A172 (cell line): ENCODE results near the gene MOB4. TPM values are rescaled to one million over a fixed set of nuclear protein-coding genes. Genes with fewer than 3 reads are reported as not detected.
"Not testable (repeated sequence)": the region's sequence is repeated elsewhere in the genome, so short reads cannot be mapped to it uniquely, and the experiment has no call there.

Source experiments
- DNase-seq: peaks from one replicate; pipeline ENCODE4 v3.0.0-alpha.2; 2015; ENCODE audit warnings: low spot score
- total RNA-seq: library from RNA; depleted of rRNA; stranded (reverse); fragments of >200 nt; shearing (Covaris generic); gene quantifications from 2 replicates; pipeline ENCODE4 v1.2.3, GENCODE V29; 2014

Gene MOB4
- total RNA-seq, 1 experiment from 2014 or later, result 94.3 TPM

DNA sequence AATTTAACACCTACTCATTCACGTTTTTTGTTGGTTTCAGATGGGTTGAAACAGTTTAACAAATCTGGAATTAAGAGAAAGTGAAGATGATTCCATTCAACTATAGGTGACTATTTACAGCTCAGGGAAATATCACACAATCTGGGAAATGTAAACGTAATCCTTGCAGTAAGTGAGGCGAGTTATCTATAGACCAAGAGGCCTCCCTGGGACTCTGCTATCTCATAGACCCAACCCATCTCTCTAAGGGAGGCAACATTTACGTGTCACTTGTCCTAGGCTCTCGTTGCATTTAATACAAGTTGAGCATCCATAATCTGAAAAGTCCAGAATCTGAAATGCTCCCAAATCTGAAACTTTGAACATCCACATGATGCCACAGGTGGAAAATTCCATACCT is 2.0 kb upstream of the MOB4 start:
- DNase-seq, result no peak

GRCh38 chr2:197514754-197515153 is 1.1 kb upstream of the MOB4 start:
- DNase-seq, result peak; percentile 32

DNA sequence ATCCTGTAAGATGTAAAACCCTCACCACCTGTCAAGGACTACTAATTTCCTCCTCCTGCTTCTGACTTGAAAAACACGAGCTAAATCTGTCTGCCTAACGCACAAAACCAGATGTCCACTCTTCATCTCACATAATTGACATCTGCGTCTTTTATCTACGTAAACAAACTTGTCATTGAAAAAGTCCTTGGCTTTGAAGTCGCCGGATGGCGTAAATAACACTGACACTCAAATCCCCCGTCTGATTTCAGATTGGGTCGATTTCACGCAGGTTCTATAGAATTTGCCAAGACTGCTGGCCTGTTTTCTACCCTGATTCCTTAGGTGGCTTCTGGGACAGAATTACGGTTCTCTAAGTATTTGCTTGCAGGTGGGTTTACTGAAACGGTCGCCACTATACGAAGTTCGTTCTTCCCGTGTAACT is 539 bp upstream of the MOB4 start:
- DNase-seq, result no peak

GRCh38 chr2:197516393-197516761 is 511 bp downstream of the MOB4 start:
- peak; percentile 34 for DNase-seq

DNA sequence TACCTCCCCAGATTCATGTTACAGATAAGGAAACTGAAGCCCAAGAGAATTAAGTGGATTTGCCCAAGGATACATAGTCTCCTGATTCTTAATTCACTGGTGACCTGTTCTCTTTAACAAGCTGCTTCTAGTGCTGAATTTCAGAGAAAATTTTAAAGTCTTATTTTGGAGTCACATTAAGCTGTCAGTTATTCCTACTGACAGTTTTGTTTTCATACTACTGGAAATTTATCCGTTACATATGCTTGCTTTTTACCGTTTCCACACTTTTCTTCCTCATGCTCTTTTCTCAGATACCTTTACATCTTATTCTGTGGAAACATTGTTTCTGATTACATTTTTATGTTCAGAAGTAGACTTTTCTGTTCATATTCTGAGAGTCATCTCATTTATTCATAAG is 1.3 kb downstream of the MOB4 start:
- DNase-seq, result no peak

DNA sequence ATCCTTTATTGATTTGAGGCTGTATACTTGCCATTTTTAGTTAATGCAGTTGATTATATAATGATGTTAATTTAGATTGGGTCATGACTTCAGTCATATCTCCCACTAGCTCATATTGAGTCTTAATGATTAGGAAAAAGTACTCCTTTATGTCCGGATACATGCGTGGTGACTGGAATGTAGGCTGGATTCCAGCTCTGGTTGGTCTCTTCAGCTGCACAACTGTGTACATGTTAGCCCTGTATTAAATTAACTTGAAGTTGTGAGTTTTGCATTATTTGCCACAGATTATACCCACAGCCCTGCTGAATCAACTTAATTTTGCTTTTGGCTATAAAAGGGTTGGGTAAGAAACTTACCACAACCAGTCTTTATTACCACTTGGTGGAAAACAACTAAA is 22.5 kb downstream of the MOB4 start:
- no peak for DNase-seq

GRCh38 chr2:197539734-197540133 is 23.9 kb downstream of the MOB4 start:
- DNase-seq, result no peak

GRCh38 chr2:197543206-197543605 is 27.3 kb downstream of the MOB4 start:
- no peak for DNase-seq

- no peak for DNase-seq
Measured at GRCh38 chr2:197547163-197547900, 31.5 kb downstream of the MOB4 start.

DNA sequence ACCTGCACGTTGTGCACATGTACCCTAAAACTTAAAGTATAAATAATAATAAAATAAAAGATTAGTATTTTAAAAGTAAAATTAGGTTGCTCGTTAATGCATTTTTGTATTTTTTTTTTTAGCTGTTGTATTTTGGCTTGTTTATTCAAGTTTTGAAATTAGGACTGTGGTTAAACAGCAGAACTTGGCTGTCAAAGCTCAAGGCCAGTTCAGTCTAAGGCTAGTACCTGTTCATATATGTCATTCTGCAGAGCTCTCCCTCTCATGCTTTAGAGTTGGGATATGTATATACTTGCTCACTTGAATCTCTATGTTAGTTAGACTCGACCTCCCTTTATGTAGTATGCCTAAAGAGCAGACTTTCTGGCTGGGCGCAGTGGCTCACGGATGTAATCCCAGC is 32.7 kb downstream of the MOB4 start:
- DNase-seq, result no peak

DNA sequence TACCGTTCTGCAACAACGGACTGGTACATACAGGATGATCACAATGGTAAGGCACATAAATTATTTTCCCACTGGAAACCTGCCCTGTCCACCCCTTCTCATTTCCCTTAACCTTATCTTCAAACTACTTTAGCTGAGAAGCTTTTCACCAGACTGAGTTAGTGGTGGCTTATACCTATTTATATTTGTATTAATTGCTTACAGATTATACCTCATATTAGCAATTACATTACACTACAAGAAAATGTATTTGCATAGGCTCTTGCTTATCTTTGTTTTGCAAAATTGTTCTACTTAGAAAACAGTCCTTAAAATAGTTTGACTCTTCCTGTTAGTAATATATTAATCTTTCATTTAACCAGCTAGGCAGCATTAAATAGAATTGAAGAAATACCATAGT is 35.4 kb downstream of the MOB4 start:
- DNase-seq, result not testable (repeated sequence)

DNA sequence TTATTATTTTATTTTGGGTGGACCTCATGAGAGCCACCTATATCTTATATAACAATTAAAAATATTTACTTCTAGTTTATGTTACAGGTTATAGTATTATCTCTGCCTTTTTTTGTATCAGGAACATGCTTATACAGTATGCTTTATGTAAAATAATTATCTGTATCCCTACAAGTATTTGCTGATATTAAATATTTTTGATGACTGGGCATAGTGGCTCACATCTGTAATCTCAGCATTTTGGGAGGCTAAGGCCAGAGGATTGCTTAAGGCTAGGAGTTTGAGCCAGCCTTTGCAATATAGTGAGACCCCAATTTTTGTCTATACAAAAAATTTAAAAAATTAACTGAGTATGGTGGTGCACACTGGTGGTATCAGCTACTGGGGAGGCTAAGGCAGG is 39.6 kb downstream of the MOB4 start:
- no peak for DNase-seq

DNA sequence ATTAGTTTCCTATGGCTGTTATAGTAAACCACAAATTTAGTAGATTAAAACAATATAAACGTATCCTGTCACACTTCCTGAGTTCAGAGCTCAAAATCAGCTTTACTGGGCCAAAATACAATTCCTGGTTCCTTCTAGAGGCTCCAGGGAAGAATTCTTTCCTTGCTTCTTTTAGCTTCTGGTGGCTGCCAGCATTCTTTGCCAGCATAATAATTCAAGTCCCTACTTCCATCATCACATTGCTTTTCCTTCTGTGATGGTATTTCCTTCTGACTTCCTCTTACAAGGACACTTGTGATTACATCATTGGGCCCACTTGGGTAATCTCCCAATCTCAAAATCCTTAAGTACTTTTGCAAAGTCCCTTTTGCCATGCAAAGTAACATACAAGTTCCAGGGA is 40.6 kb downstream of the MOB4 start:
- no peak for DNase-seq

- no peak for DNase-seq
Measured at GRCh38 chr2:197558393-197558792, 42.5 kb downstream of the MOB4 start.

- DNase-seq, result no peak
Measured at GRCh38 chr2:197559681-197560080, 43.8 kb downstream of the MOB4 start.

- DNase-seq, result no peak
Measured at GRCh38 chr2:197560146-197560665, 44.3 kb downstream of the MOB4 start.

DNA sequence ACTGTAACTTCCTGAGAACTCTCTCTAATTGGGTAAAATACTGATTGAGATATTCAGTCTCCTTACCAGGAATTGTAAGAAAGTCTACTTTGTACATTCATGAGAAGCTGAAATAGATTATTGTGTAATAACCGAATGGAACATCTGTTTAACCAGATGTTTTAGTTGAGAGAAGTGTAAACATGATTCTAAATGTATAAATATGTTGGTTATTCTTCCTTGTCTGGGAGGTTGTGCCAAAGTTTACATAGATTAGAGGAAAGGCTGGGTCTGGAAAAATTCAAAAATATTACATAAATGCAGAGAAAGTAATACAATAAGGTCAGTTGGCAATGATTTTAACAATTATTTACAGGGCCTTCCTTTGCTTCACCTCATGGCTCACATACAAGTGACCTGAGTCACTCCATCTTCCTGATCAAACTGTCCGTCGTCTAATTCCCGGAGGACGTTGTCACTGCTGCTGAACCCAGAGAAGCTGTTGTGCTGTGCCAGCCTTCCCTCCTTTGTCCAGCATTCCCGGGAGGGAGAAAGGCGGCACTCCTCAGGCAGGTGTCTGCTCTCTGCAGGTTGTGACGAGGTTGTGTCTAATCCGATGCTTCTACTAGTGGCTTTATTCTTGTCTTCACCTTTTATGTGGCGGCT is 55.9 kb downstream of the MOB4 start:
- DNase-seq, result no peak

- DNase-seq, result no peak
Measured at GRCh38 chr2:197573608-197574007, 57.7 kb downstream of the MOB4 start.

GRCh38 chr2:197575987-197576386 is 60.1 kb downstream of the MOB4 start:
- no peak for DNase-seq

DNA sequence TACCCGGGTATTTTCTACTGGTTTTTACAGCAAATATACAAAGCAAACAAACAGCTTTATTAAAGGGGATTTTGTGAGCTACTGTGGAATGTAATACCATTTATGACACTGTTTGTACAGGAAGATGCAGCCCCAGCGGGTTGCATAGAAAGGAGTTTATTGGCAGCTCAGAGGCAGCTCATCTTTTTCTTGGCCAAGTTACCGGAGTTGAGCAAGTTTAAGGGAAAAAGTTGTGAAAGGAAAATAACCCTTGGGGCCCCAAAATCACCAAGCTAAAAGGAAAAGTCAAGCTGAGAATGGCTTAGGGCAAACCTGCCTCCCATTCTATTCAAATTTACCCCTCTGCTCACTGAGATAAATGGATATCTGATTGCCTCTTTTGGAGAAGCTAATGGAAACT is 60.8 kb downstream of the MOB4 start:
- DNase-seq, result no peak

- DNase-seq, result no peak
Measured at GRCh38 chr2:197577446-197577845, 61.6 kb downstream of the MOB4 start.

DNA sequence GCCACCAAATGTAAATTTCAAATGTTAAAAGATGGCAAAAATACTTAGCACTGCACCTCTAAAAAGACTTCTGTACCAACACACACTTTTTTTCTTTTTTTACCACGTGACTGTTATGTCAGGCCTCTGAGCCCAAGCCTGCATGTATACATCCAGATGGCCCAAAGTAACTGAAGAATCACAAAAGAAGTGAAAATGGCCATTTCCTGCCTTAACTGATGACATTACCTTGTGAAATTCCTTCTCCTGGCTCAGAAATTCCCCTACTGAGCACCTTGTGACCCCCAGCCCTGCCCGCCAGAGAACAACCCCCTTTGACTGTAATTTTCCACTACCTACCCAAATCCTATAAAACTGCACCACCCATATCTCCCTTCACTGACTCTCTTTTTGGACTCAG is 62.4 kb downstream of the MOB4 start:
- not testable (repeated sequence) for DNase-seq

GRCh38 chr2:197580166-197580565 is 64.3 kb downstream of the MOB4 start:
- not testable (repeated sequence) for DNase-seq
